H7 (cell line): Measurements from ENCODE around the gene MRPL40. TPM values are rescaled to one million over a fixed set of nuclear protein-coding genes. Genes with fewer than 3 reads are reported as not detected.

Experiments
- DNase-seq: peaks from one replicate; pipeline ENCODE4 v3.0.0; 2012
- H3K27me3 ChIP-seq: 2 replicates; pipeline ENCODE4 v1.6.0; 2011; ENCODE audit warnings: mild to moderate bottlenecking, low read length; ENCODE audit not compliant: control insufficient read depth, insufficient read depth
- H3K36me3 ChIP-seq: replicated peaks from 2 replicates; pipeline ENCODE4 v1.5.1; 2011; ENCODE audit warnings: low read length; ENCODE audit not compliant: control insufficient read depth, insufficient read depth
- H3K4me3 ChIP-seq: 2 replicates; pipeline ENCODE4 v1.5.1; 2011; ENCODE audit warnings: low read depth, mild to moderate bottlenecking, control low read depth, low read length, moderate library complexity; ENCODE audit not compliant: insufficient read depth
- total RNA-seq: library from RNA; depleted of rRNA; stranded (reverse); fragments of >200 nt; shearing (Covaris generic); gene quantifications from 2 replicates; pipeline ENCODE4 v1.2.3, GENCODE V29; 2014

The MRPL40 gene
- total RNA-seq, 1 experiment from 2014 or later, result 20.2 TPM

DNA sequence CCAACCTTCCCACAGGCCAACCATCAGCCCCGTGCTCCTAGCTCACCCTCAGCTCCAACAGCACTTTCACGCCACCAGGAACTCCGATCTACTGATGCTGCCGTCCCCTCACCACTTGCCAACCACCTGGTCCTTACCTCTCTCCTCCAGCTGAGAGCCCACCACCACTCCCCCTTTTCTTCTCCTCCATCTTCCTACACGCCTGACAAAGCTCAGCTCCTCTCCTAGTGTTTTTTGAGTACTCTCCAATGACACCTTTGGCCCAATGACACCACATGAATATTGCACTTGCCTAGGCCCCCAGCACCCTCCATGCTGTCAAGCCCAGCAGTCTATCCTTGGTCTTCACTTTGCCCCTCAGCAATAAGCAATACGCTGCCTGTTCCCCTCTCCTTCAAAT is 31.5 kb upstream of the MRPL40 start:
- no peaks in the 10 kb centered on the region for H3K27me3 ChIP-seq
- peaks cover 19% of the 10 kb centered on the region for H3K36me3 ChIP-seq
- H3K4me3 ChIP-seq, result no peak overlapping the region
- DNase-seq, result no peak

DNA sequence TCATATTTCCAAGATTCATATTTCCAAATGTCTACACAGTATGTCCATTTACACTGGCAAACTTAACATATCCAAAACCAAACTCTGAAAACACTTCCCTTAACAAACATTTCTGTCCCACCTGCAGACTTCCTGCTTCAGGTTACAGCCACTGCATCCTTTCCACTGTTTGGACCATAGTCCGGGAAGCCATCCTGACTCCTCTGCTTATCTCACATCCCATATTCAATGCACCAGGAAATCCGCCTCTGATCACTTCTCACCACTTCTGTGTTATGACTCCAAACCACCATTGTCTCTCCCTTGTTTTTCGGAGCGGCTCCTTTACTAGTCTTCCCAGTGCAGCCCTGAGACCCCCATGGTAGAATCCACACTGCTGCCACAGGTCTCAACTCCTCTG is 30.9 kb upstream of the MRPL40 start:
- Histone ChIP-seq H3K4me3 (no peak overlapping the region), H3K36me3 (peaks cover 21% of the 10 kb centered on the region), H3K27me3 (no peaks in the 10 kb centered on the region)
- no peak for DNase-seq

DNA sequence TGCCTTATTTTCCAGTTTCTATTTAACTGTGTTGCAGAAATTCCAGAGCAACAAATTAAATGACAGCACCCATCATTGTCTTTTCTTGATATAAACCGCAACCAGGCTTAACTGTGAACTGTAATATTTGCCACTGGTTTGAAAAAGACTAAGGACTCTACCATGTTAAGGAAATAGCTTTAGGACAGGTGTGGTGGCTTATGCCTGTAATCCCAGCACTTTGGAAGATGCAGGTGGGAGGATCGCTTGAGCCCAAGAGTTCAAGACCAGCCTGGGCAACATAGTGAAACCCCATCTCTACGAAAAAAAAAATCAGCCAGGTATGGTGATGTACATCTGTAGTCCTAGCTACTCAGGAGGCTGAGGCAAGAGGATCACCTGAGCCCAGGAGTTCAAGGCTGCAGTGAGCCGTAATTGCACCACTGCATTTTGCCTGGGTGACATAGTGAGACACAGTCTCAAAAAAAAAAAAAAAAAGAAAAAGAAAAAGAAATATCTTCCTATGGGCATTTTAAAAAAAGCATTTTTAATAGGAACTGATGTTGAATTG is 29.6 kb upstream of the MRPL40 start:
- peaks cover 22% of the 10 kb centered on the region for H3K36me3 ChIP-seq

DNA sequence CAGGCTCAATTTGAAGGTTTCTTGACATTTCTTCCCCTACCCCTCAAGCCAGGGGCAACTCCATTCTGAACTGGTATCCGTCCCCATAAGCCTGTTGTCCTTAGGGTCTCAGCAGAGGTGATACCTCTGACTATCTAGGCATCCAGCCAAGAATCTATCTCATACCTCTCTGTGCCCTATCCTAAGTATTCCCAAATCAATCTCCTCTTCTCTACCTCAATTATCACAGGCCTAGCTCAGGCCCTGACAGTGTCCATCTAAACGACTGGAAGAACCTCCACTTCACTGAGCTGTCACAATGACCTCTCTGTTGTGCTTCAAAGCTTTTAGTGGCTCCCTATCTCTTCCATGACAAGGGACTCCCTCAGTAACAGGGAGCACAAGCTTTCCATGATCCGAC is 27.7 kb upstream of the MRPL40 start:
- no peak for DNase-seq
- peaks cover 28% of the 10 kb centered on the region for H3K36me3 ChIP-seq
- no peak overlapping the region for H3K4me3 ChIP-seq
- no peaks in the 10 kb centered on the region for H3K27me3 ChIP-seq

More for the DNA sequence above, 29.6 kb upstream of the MRPL40 start:
- DNase-seq, result no peak
- Histone ChIP-seq H3K27me3 (no peaks in the 10 kb centered on the region), H3K4me3 (no peak overlapping the region)

DNA sequence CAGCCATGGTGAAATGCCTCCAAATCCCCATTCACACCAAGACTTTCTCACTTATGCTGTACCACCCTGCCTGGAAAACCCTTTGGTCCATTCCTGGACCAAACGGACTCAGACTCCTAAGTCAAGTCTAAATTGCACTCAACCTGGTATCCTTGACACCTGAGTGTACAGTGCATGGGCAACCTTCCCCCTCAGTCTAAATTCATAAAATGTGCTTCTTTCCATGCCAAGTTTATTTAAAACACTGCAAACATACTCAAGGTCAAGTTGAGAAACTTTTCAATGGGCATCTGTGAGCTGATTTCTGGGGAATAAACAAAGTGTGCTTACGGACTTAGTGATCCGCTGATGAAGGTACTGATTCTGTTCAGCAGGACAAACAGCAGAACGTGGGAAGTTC is 27.2 kb upstream of the MRPL40 start:
- Histone ChIP-seq H3K27me3 (no peaks in the 10 kb centered on the region), H3K4me3 (no peak overlapping the region), H3K36me3 (peaks cover 26% of the 10 kb centered on the region)
- no peak for DNase-seq

DNA sequence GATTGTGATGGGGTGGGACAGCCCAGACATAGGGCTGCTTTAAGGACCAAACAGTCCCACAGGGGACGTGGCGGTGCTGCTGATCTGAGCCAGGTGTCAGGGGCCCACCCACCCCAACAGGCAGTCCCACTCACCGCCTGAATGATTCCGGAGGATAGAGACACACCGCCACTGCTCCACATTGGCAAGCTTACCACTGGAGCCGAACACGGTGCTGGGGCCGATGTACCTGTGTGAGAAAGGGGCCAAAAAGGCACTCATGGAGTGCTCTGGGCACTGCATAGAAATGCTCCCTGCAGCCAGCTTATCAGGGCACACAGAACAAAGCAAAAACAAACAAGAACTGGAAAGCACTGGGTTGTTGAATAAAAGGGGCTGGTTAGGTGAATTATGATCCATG is 26.7 kb upstream of the MRPL40 start:
- Histone ChIP-seq H3K27me3 (no peaks in the 10 kb centered on the region), H3K36me3 (peaks cover 26% of the 10 kb centered on the region), H3K4me3 (no peak overlapping the region)
- no peak for DNase-seq

DNA sequence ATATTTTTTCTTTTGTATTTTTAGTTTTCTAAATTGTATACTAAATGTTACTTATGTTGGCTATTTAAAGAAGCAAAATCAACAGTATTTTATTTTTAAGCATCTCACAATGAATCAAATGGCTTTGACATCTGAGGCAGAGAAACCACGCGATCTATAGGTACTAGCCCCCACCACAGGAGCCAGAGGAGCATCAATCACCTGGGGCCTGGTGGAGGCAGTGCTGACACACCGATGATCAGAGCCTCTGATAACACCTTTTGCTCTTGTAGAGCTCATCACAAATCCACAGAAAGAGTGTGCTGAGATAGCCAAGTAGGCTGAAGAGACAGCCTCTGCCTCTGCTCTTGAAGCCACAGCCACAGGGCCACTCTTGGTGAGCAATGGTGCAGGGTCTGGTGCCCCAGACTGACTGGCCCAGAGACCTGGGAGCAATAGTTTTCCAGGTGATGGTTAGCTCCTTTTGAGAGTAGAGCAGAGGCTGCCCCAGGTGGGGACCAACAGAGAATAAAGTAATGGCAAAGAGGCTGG is 26.0 kb upstream of the MRPL40 start:
- Histone ChIP-seq H3K27me3 (no peaks in the 10 kb centered on the region), H3K4me3 (no peak overlapping the region), H3K36me3 (peaks cover 26% of the 10 kb centered on the region)
- no peak for DNase-seq

DNA sequence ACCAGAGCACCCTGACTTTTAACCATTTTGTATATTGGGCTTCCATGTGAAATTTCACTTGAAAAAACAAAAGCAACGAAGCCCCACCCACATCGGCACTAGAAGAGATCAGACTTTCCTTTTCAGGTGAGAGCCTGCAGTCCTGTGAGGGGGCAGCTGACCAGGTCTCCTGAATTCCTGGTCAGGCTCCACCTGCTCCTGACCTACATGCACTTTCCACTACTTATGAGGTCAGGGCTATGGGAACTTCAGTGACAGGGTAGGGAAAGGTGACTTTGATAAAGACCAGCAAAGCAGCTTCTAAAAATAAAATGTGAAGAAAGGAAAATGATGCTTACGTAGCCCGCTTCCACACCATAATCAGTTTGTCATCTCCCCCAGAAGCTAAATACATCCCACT is 25.5 kb upstream of the MRPL40 start:
- DNase-seq, result no peak
- Histone ChIP-seq H3K4me3 (no peak overlapping the region), H3K27me3 (no peaks in the 10 kb centered on the region), H3K36me3 (peaks cover 25% of the 10 kb centered on the region)

DNA sequence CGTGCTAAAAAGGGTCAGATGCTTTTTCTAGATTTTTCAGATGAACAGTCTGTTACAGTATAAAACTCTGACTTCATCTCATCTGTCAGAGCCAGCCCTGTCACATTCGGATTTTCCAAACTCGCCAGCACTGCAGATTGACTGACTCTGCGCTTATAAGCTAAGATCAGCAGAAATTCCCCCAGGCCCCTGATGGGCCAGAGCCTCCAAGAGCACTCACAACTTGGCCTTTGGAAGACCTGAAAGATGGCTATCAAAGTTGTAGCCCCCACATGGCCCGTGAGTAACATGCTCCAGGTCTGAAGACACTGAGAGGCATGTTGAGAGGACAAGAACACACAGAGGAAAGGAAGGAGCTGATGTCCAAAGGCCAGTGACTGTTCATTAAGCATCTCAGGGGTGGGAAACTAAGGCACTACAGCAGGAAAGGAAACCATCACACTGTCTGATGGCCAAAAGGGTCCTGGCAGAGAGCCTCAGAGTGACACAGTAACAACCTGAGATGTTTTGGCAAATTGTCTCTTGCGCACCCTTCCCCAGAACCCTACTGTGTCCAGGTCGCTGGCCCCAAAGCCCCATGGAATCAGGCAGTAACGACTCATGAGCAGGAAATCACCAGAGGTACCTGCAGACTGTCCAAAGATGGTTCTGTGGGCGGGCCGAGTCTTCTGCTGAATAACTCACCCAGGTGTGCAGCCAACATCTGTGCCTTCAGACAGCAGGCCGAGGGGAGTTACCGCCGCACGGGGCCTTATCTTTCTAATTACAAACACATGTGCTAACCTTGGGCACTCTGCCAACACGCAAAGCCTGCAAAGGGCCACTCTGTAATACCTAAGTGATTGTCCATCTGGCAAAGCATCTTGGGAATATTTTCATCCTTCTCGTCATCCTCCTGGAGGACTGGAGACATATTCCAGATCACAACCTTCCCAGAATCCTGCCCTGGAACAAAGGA is 24.4 kb upstream of the MRPL40 start:
- Histone ChIP-seq H3K4me3 (no peak overlapping the region), H3K27me3 (no peaks in the 10 kb centered on the region), H3K36me3 (peaks cover 26% of the 10 kb centered on the region)
- DNase-seq, result no peak

DNA sequence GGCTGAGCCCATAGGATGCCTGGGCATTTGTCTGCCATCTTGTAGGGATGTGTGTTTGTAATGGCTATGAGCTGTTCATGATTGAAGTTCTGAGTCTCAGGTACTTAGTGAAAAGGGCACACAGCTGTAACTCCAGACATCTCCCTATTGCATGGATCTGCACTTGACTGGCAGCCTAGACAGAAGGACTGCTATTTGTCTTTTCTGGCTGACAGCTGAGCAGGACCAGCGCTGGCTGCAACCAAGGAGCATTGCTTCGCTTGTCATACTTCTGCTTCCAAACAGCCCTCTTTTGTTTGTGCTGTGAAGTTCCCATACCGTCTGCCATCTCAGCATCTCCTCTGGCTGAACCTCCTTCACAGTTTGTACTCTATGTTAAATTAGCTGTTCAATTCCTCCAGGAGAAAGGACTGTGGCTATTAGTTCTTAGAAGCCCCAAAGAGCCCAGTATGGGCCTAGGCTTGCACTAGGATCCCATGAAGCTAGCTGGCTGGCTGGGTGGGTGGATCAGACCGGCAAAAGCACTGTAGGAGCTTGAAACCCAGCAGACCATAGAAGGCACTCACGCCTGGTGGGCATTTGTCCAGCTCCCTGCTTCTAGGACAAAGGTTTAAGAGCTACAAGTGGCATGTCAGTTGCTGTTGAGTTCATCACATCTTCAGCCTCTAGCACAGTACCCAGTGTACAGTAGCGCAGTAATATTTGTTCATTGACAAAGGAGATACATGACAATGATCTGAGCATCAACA is 21.2 kb upstream of the MRPL40 start:
- peaks cover 24% of the 10 kb centered on the region for H3K36me3 ChIP-seq
- no peak overlapping the region for H3K4me3 ChIP-seq

DNA sequence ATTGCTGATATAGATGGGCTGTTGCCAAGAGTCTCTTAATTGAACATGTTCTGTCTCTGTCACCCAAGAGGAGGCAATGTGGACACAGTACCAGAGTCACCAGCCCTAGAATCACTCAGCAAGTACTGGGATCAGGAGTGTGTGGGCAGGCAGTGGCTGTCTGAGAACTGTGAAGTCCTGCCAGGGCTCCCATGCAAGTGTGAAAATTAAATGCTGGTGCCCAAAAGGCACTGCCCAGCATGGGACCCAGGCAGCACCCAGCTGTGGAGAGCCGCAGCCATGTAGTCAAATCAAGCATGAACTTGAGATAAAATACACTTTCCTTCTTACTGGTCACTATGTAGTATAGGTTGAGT is 20.7 kb upstream of the MRPL40 start:
- Histone ChIP-seq H3K36me3 (peaks cover 20% of the 10 kb centered on the region), H3K4me3 (no peak overlapping the region), H3K27me3 (no peaks in the 10 kb centered on the region)
- no peak for DNase-seq

More for the DNA sequence above, 21.2 kb upstream of the MRPL40 start:
- no peak for DNase-seq
- H3K27me3 ChIP-seq, result no peaks in the 10 kb centered on the region

DNA sequence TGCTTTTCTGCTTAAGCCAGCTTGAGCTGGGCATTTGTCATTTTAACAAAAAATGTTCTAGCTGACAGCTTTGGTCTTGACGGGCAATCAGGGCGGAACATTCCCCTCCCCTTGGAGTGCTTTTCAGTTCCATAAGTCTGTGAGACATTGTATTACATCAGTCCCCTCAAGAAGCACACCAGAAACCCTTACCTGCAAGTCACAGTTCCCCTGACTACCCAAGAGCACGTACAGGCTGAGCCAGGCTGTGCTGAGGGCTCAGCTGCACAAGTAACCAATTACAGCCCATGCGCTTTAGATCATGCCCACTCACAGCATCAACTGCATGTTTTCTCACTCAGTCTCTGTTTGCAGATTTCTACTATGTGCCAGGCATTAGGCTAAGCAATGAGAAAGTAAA is 19.9 kb upstream of the MRPL40 start:
- Histone ChIP-seq H3K4me3 (no peak overlapping the region), H3K36me3 (peaks cover 15% of the 10 kb centered on the region), H3K27me3 (no peaks in the 10 kb centered on the region)
- no peak for DNase-seq

DNA sequence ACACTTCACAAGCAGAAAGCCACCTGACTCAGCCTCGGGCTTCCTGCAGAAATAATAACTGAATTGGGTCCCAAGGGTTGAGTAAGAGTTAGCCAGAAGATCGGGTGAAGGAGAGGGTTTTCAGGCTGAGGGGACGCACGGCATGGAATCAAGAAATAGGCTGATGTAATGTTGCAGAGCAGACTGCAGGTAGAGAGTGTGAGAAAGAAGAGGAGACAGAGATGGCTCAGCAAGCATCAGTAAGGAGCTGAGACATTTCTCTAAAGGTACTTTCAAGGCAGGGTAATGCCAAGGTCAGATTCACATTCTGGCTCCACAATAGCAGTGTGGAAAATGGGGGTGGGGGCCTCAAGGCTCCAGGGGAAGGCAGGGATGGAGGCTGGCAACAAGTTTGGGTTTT is 19.4 kb upstream of the MRPL40 start:
- no peaks in the 10 kb centered on the region for H3K27me3 ChIP-seq
- H3K36me3 ChIP-seq, result peaks cover 11% of the 10 kb centered on the region
- no peak for DNase-seq

DNA sequence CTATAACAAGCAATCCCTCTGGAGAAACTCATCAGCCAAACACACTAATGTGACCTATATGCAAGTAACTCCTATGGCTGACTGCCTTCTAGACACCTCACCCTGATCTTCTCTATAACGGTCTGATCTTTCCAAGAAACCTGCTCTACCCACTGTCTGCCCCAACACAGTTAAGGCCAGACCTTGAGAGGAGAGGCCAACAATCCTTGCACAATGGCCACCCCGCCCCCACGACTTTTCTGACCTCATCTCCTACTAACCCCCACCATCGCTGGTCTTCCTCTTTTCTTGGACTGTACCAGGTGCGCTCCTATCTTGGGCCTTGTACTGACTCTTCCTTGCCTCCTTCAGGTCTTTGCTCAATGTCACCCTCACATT is 13.3 kb upstream of the MRPL40 start:
- H3K4me3 ChIP-seq, result no peak overlapping the region
- H3K36me3 ChIP-seq, result no peaks in the 10 kb centered on the region
- H3K27me3 ChIP-seq, result no peaks in the 10 kb centered on the region
- no peak for DNase-seq

More for the DNA sequence above, 19.4 kb upstream of the MRPL40 start:
- no peak overlapping the region for H3K4me3 ChIP-seq
